HEK293 (cell line): ENCODE results near the gene PRTN3.
"Not testable (repeated sequence)": the region's sequence is repeated elsewhere in the genome, so short reads cannot be mapped to it uniquely, and the experiment has no call there.

Experiments used
- CTCF ChIA-PET: fragments of 350-600 bp; formaldehyde crosslinking; extraction: SDS; loops from one replicate; lab custom pipeline; 2021; ENCODE audit warnings: antibody characterized with exemption; lab: Yijun Ruan, JAX
- POLR2A ChIA-PET: fragments of 300-600 bp; formaldehyde crosslinking; extraction: SDS; loops from one replicate; lab custom pipeline; 2020; ENCODE audit warnings: antibody characterized with exemption, inconsistent platforms; lab: Yijun Ruan, JAX
- H3K27ac ChIP-seq: fragments of 200-500 bp; sonication (Bioruptor generic); 2 replicates; pipeline ENCODE4 v1.5.1; 2014; ENCODE audit warnings: low read depth, low read length, control low read depth, inconsistent platforms; ENCODE audit errors: extremely low read depth
- H3K36me3 ChIP-seq, 2 experiments: fragments of 200-500 bp in 1 of 2; sonication (Bioruptor generic) in 1 of 2; 1 replicate in 1 of 2; 2 replicates in 1 of 2; pipeline ENCODE4 v1.5.1; 2014 to 2017; ENCODE audit warnings: inconsistent platforms in 2 of 2, low read length in 2 of 2; ENCODE audit not compliant: control insufficient read depth in 2 of 2, insufficient read depth in 1 of 2
- H3K4me1 ChIP-seq: fragments of 200-500 bp; sonication (Bioruptor generic); 2 replicates; pipeline ENCODE4 v1.5.1; 2014; ENCODE audit warnings: mild to moderate bottlenecking, low read length, inconsistent platforms; ENCODE audit not compliant: control insufficient read depth, insufficient read depth
- H3K4me3 ChIP-seq: 2 replicates; pipeline ENCODE4 v1.5.1; 2011; ENCODE audit warnings: low read depth, mild to moderate bottlenecking, control low read depth, low read length, moderate library complexity
- H3K9me3 ChIP-seq: fragments of 200-500 bp; sonication (Bioruptor generic); 2 replicates; pipeline ENCODE4 v1.5.1; 2014; ENCODE audit warnings: low read depth, low read length, inconsistent platforms; ENCODE audit not compliant: control insufficient read depth, insufficient read depth
- EGR2 ChIP-seq: fragments of 450-650 bp; formaldehyde crosslinking; IDR thresholded peaks from 2 replicates; pipeline ENCODE4 v1.5.1; 2016; ENCODE audit warnings: low read depth, missing biosample characterization, missing genetic modification characterization
- HIC1 ChIP-seq: fragments of 450-650 bp; formaldehyde crosslinking; IDR thresholded peaks from 2 replicates; pipeline ENCODE4 v1.5.1; 2016; ENCODE audit warnings: missing biosample characterization, missing genetic modification characterization
- MEIS1 ChIP-seq: sonication (generic); formaldehyde crosslinking; IDR thresholded peaks from 2 replicates; pipeline ENCODE4 v1.8.1; 2022; ENCODE audit warnings: missing genetic modification reagents, mild to moderate bottlenecking, borderline replicate concordance
- SCRT1 ChIP-seq: fragments of 450-650 bp; formaldehyde crosslinking; IDR thresholded peaks from 2 replicates; pipeline ENCODE4 v1.5.1; 2016; ENCODE audit warnings: missing biosample characterization, missing genetic modification characterization, borderline replicate concordance
- SETDB1 ChIP-seq: IDR thresholded peaks from one replicate; pipeline ENCODE4 v1.6.1; 2017; ENCODE audit warnings: mild to moderate bottlenecking, low read length, moderate library complexity, mixed read lengths; ENCODE audit not compliant: insufficient read length
- ZBTB11 ChIP-seq: fragments of 450-650 bp; formaldehyde crosslinking; conservative IDR thresholded peaks from 2 replicates; pipeline ENCODE4 v1.5.1; 2016; ENCODE audit warnings: low read depth, missing biosample characterization, missing genetic modification characterization
- ZNF112 ChIP-seq: fragments of 450-650 bp; formaldehyde crosslinking; IDR thresholded peaks from 2 replicates; pipeline ENCODE4 v1.5.0; 2017; ENCODE audit warnings: missing biosample characterization, missing genetic modification characterization
- ZNF16 ChIP-seq: fragments of 450-650 bp; formaldehyde crosslinking; IDR thresholded peaks from 2 replicates; pipeline ENCODE4 v1.5.1; 2016; ENCODE audit warnings: low read depth, missing biosample characterization, missing genetic modification characterization
- ZNF211 ChIP-seq: fragments of 450-650 bp; formaldehyde crosslinking; IDR thresholded peaks from 2 replicates; pipeline ENCODE4 v1.5.1; 2016; ENCODE audit warnings: low read depth, missing biosample characterization, missing genetic modification characterization
- ZNF514 ChIP-seq: fragments of 450-650 bp; formaldehyde crosslinking; IDR thresholded peaks from 2 replicates; pipeline ENCODE4 v1.5.1; 2016; ENCODE audit warnings: missing biosample characterization, missing genetic modification characterization
- ZNF624 ChIP-seq: fragments of 450-650 bp; formaldehyde crosslinking; IDR thresholded peaks from 2 replicates; pipeline ENCODE4 v1.5.1; 2017; ENCODE audit warnings: missing biosample characterization, missing genetic modification characterization
- ZSCAN18 ChIP-seq: fragments of 450-650 bp; formaldehyde crosslinking; IDR thresholded peaks from 2 replicates; pipeline ENCODE4 v1.5.1; 2016; ENCODE audit warnings: missing biosample characterization, missing genetic modification characterization
- ZSCAN30 ChIP-seq: fragments of 450-650 bp; IDR thresholded peaks from 2 replicates; pipeline ENCODE4 v1.5.1; 2018; ENCODE audit warnings: missing biosample characterization, mild to moderate bottlenecking, missing genetic modification characterization, moderate library complexity

The PRTN3 gene

GRCh38 chr19:889662-890295 is 49.0 kb downstream of the PRTN3 start:
- Histone ChIP-seq H3K9me3 (no peaks in the 10 kb centered on the region), H3K4me1 (no peaks in the 10 kb centered on the region), H3K27ac (no peak overlapping the region), H3K4me3 (no peak overlapping the region), H3K36me3 (peaks cover 4 to 52% of the 10 kb centered on the region in 2 experiments; a peak in 2 of 3 replicates)
- TF ChIP-seq ZSCAN18 (tag by site-specific recombination) (no peak), ZSCAN30 (tag by site-specific recombination) (no peak), ZNF112 (no peak), ZBTB11 (tag by site-specific recombination) (no peak), MEIS1 (no peak), ZNF16 (tag by site-specific recombination) (no peak), ZNF514 (tag by site-specific recombination) (no peak)
- ChIA-PET POLR2A (interaction anchor here (0.6 kb wide), 1 partner anchor 226 kb away, joined by 3 read pairs; no protein-coding TSS in a partner anchor), CTCF (no interaction called here)

- TF ChIP-seq EGR2 (tag by site-specific recombination), result no peak
- no peak for TF ChIP-seq SETDB1
- TF ChIP-seq ZNF211 (tag by site-specific recombination), result no peak
- TF ChIP-seq ZNF624 (tag by site-specific recombination), result no peak
- TF ChIP-seq HIC1 (tag by site-specific recombination), result no peak
- no peaks in the 10 kb centered on the region for H3K9me3 ChIP-seq
- no peaks in the 10 kb centered on the region for H3K4me1 ChIP-seq
- ChIA-PET POLR2A (no interaction called here), CTCF (no interaction called here)
- H3K4me3 ChIP-seq, result no peak overlapping the region
- no peak overlapping the region for H3K27ac ChIP-seq
- H3K36me3 ChIP-seq, result peaks cover 4 to 41% of the 10 kb centered on the region in 2 experiments; a peak in 2 of 3 replicates
Measured at GRCh38 chr19:890831-891230, 50.0 kb downstream of the PRTN3 start.

GRCh38 chr19:891421-892200 is 50.8 kb downstream of the PRTN3 start:
- CTCF ChIA-PET, H3K9me3 ChIP-seq, H3K4me1 ChIP-seq: not testable (repeated sequence)
- Histone ChIP-seq H3K27ac (peak overlapping the region; percentile 60; the same call in 1 of the 2 replicates), H3K36me3 (peaks cover 4 to 34% of the 10 kb centered on the region in 2 experiments; a peak in 2 of 3 replicates), H3K4me3 (peak overlapping the region; percentile 91)
- POLR2A ChIA-PET, result interaction anchor here (1.9 kb wide), 1 partner anchor 18 kb away, joined by 6 read pairs; no protein-coding TSS in a partner anchor
- peak; percentile 75 for TF ChIP-seq SCRT1 (tag by site-specific recombination)
